Panc1 (cell line): ENCODE measurements around the gene SLC51A. TPM values are rescaled to one million over a fixed set of nuclear protein-coding genes. Genes with fewer than 3 reads are reported as not detected.
"Not testable (repeated sequence)": the region's sequence is repeated elsewhere in the genome, so short reads cannot be mapped to it uniquely, and the experiment has no call there.

Experiments
- ATAC-seq: fragments of 200-7000 bp; cut with Tn5 transposase; 2 replicates; pipeline ENCODE4 v1.9.1; 2020; ENCODE audit warnings: mild to moderate bottlenecking, moderate library complexity
- BruUV-seq: library from RNA; stranded (reverse); fragments of 400-500 nt; replicated peaks from 2 replicates; lab custom pipeline; 2021; lab: Mats Ljungman, UMichigan
- CTCF ChIA-PET: fragments of 300-600 bp; sonication (Branson Sonifier 250); formaldehyde crosslinking; loops from one replicate; lab custom pipeline; 2022; ENCODE audit warnings: antibody characterized with exemption; lab: Charles Lee
- POLR2A ChIA-PET: fragments of 300-600 bp; sonication (Branson Sonifier 250); formaldehyde crosslinking; loops from one replicate; lab custom pipeline; 2022; ENCODE audit warnings: antibody characterized with exemption; lab: Charles Lee
- DNase-seq: peaks from one replicate; pipeline ENCODE4 v3.0.0-alpha.2; 2010; ENCODE audit warnings: low read depth, low spot score
- H3K27ac ChIP-seq: 2 replicates; pipeline ENCODE4 v1.5.1; 2011; ENCODE audit warnings: mild to moderate bottlenecking, low read length, inconsistent platforms
- H3K27me3 ChIP-seq: fragments of 200-500 bp; sonication (Bioruptor generic); 2 replicates; pipeline ENCODE4 v1.6.0; 2014; ENCODE audit warnings: low read length, inconsistent platforms; ENCODE audit not compliant: control insufficient read depth, insufficient read depth
- H3K36me3 ChIP-seq: fragments of 200-500 bp; sonication (Bioruptor generic); 2 replicates; pipeline ENCODE4 v1.5.1; 2014; ENCODE audit warnings: inconsistent platforms, mild to moderate bottlenecking, low read length, moderate library complexity; ENCODE audit not compliant: control insufficient read depth, insufficient read depth
- H3K4me1 ChIP-seq: 2 replicates; pipeline ENCODE4 v1.5.1; 2011; ENCODE audit warnings: inconsistent platforms, mild to moderate bottlenecking, low read length, moderate library complexity; ENCODE audit not compliant: control insufficient read depth, insufficient read depth
- H3K4me3 ChIP-seq, 2 experiments: 2 replicates each; pipeline ENCODE4 v1.5.1; 2011 to 2012; ENCODE audit warnings: low read depth in 2 of 2, low read length in 2 of 2, mild to moderate bottlenecking in 2 of 2, inconsistent platforms in 1 of 2, moderate library complexity in 1 of 2
- H3K9me3 ChIP-seq: fragments of 200-500 bp; sonication (Bioruptor generic); 2 replicates; pipeline ENCODE4 v1.5.1; 2014; ENCODE audit warnings: low read depth, mild to moderate bottlenecking, inconsistent platforms, low read length, moderate library complexity; ENCODE audit not compliant: control insufficient read depth, insufficient read depth
- POLR2AphosphoS5 ChIP-seq: IDR thresholded peaks from 2 replicates; pipeline ENCODE4 v1.6.1; 2012; ENCODE audit warnings: mild to moderate bottlenecking, low read depth, low read length, moderate library complexity
- REST ChIP-seq, 2 experiments: IDR thresholded peaks; 2 replicates each; pipeline ENCODE4 v1.6.1; 2011 to 2012; ENCODE audit warnings: low read depth in 2 of 2, control low read depth in 1 of 2, low read length in 1 of 2, mild to moderate bottlenecking in 1 of 2, moderate library complexity in 1 of 2; ENCODE audit not compliant: insufficient read depth in 1 of 2
- SIN3A ChIP-seq: IDR thresholded peaks from 2 replicates; pipeline ENCODE4 v1.6.1; 2012; ENCODE audit warnings: low read depth, mild to moderate bottlenecking, low read length, moderate library complexity, borderline replicate concordance; ENCODE audit not compliant: insufficient read depth
- TCF7L2 ChIP-seq: IDR thresholded peaks from 2 replicates; pipeline ENCODE4 v1.6.1; 2011; ENCODE audit warnings: mild to moderate bottlenecking, low read depth, low read length, inconsistent platforms
- in situ Hi-C: cut with HindIII; loops from 2 replicates; pipeline ENCODE4 v1.10.0; 2016; ENCODE audit warnings: low sequenced_read_pairs, low pct_unique_long_range_greater_than_20kb
- intact Hi-C: fragments of 100-400 bp; cut with micrococcal nuclease; formaldehyde crosslinking; loops from one replicate; pipeline ENCODE4 v1.10.0; 2022; ENCODE audit not compliant: unreplicated experiment
- total RNA-seq: library from RNA; stranded (reverse); gene quantifications from one replicate; pipeline ENCODE4 v1.2.1, GENCODE V29; 2021; ENCODE audit not compliant: unreplicated experiment
- TF ChIP-seq, protein P1 (sequence below): fragments of 450-650 bp; IDR thresholded peaks from 2 replicates; pipeline ENCODE4 v1.5.1; 2017; ENCODE audit warnings: mild to moderate bottlenecking

SLC51A gene
- total RNA-seq, 1 experiment from 2014 or later, result not detected

- no peak overlapping the region for H3K27ac ChIP-seq
- ATAC-seq, result no peak; the same call in 1 of the 2 replicates
- no peaks in the 10 kb centered on the region; the same call in 1 of the 2 replicates for H3K4me1 ChIP-seq
- no peaks in the 10 kb centered on the region for H3K27me3 ChIP-seq
- H3K4me3 ChIP-seq, result no peak overlapping the region
- H3K9me3 ChIP-seq, result no peaks in the 10 kb centered on the region
- intact Hi-C loops, result no loop called here
- ChIA-PET POLR2A (no interaction called here), CTCF (no interaction called here)
- in situ Hi-C loops, result no loop called here
- no TSS peak for BruUV-seq
- no peak for TF ChIP-seq POLR2AphosphoS5
- TF ChIP-seq REST (IDR thresholded peaks at IDR 0.05; ENCODE audit: insufficient read depth in 1 of 2, low read depth in 2 of 2, low read length in 1 of 2), result no peak
- TF ChIP-seq, protein P1, sequence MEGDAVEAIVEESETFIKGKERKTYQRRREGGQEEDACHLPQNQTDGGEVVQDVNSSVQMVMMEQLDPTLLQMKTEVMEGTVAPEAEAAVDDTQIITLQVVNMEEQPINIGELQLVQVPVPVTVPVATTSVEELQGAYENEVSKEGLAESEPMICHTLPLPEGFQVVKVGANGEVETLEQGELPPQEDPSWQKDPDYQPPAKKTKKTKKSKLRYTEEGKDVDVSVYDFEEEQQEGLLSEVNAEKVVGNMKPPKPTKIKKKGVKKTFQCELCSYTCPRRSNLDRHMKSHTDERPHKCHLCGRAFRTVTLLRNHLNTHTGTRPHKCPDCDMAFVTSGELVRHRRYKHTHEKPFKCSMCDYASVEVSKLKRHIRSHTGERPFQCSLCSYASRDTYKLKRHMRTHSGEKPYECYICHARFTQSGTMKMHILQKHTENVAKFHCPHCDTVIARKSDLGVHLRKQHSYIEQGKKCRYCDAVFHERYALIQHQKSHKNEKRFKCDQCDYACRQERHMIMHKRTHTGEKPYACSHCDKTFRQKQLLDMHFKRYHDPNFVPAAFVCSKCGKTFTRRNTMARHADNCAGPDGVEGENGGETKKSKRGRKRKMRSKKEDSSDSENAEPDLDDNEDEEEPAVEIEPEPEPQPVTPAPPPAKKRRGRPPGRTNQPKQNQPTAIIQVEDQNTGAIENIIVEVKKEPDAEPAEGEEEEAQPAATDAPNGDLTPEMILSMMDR, result no peak
- no peak for TF ChIP-seq SIN3A
- no peak for TF ChIP-seq TCF7L2
- no peak for DNase-seq
- no peaks in the 10 kb centered on the region for H3K36me3 ChIP-seq
Observed at GRCh38 chr3:196208942-196209695, 7.2 kb upstream of the SLC51A start.

DNA sequence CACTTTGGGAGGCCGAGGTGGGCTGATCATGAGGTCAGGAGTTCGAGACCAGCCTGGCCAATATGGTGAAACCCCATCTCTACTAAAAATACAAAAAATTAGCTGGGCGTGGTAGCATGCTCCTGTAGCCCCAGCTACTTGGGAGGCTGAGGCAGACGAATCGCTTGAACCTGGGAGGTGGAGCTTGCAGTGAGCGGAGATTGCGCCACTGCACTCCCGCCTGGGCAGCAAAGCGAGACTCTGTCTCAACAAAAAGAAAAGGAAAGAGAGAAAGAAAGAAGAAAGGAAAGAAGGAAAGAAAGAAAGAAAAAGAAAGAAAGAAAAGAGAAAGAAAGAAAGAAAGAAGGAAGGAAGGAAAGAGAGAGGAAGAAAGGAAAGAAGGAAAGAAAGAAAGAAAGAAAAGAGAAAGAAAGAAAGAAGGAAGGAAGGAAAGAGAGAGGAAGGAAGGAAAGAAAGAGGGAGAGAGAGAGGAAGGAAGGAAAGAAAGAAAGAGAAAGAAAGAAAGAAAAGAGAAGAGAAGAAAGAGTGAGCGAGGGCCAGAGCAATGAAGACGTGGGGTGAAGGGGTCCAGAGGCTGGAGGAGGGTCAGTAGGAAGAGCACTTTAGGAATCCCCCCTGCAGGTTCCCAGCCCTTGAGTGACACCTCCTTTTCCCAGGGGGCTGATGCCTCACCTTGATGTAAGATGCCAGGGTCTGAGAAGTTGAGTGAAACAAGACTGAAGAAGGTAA lies 6.2 kb upstream of the SLC51A start:
- H3K9me3 ChIP-seq, H3K4me1 ChIP-seq, in situ Hi-C loops, ATAC-seq, BruUV-seq, DNase-seq, intact Hi-C loops, H3K27ac ChIP-seq, CTCF ChIA-PET, H3K4me3 ChIP-seq, H3K36me3 ChIP-seq, POLR2A ChIA-PET, H3K27me3 ChIP-seq: not testable (repeated sequence)
